Measurements from ENCODE around the gene FAM217A. TPM values are rescaled to one million over a fixed set of nuclear protein-coding genes. Genes with fewer than 3 reads are reported as not detected.
A peak's percentile ranks its signal among the peaks of the same experiment; 100 is the strongest.

Gene FAM217A
- total RNA-seq, 4 donors from 2014 or later, result not detected

GRCh38 chr6:4025681-4026080 is 53.3 kb downstream of the FAM217A start:
- no peaks in the 10 kb centered on the region for H3K9me3 ChIP-seq
- no peak for ATAC-seq
- H3K27ac ChIP-seq, result no peak overlapping the region
- H3K36me3 ChIP-seq, result no peaks in the 10 kb centered on the region
- peaks cover 4 to 85% (median 23%) of the 10 kb centered on the region in 3 donors for H3K4me1 ChIP-seq
- no peaks in the 10 kb centered on the region for H3K27me3 ChIP-seq
- TF ChIP-seq POLR2A (IDR thresholded peaks at IDR 0.05) (no peak), EP300 (IDR thresholded peaks at IDR 0.05) (no peak), POLR2AphosphoS5 (IDR thresholded peaks at IDR 0.05) (no peak)
- TF ChIP-seq, protein P1, sequence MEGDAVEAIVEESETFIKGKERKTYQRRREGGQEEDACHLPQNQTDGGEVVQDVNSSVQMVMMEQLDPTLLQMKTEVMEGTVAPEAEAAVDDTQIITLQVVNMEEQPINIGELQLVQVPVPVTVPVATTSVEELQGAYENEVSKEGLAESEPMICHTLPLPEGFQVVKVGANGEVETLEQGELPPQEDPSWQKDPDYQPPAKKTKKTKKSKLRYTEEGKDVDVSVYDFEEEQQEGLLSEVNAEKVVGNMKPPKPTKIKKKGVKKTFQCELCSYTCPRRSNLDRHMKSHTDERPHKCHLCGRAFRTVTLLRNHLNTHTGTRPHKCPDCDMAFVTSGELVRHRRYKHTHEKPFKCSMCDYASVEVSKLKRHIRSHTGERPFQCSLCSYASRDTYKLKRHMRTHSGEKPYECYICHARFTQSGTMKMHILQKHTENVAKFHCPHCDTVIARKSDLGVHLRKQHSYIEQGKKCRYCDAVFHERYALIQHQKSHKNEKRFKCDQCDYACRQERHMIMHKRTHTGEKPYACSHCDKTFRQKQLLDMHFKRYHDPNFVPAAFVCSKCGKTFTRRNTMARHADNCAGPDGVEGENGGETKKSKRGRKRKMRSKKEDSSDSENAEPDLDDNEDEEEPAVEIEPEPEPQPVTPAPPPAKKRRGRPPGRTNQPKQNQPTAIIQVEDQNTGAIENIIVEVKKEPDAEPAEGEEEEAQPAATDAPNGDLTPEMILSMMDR (IDR thresholded peaks at IDR 0.05), result no peak
- no peak overlapping the region for H3K4me3 ChIP-seq
- whole genome bisulfite sequencing, 2 donors (ENCODE audit: low coverage in 1 of 2), result 100% methylated on average over 1 of the region's 1 CpG

DNA sequence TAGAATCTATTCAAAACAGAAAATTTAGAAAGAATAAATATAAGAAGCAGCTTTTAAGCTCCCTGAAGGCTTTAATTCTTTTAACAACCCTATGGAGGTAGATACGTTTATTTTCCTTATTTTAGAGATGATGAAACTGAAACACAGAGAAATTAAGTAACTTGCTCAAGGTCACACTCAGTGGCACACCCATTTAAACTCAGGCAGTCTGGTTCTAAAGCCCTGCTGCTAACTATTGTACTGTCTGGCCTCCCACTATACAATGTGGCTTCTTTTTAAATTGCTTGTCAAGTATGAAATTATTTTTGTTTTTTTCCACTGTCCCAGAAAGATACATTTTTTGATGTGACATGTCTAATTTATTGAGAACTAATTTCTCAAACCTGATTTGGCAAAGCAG is 55.7 kb downstream of the FAM217A start:
- no peaks in the 10 kb centered on the region for H3K9me3 ChIP-seq
- peak overlapping the region in 1 of 2 donors; percentile 65 for H3K4me3 ChIP-seq
- peak overlapping the region in 2 of 4 donors; percentile 92 to 98 for H3K27ac ChIP-seq
- 0% methylated on average over 1 of the region's 1 CpG for WGBS, 2 donors (ENCODE audit: low coverage in 1 of 2)
- TF ChIP-seq POLR2AphosphoS5 (IDR thresholded peaks at IDR 0.05) (no peak), EP300 (IDR thresholded peaks at IDR 0.05) (no peak), POLR2A (IDR thresholded peaks at IDR 0.05) (no peak)
- TF ChIP-seq, protein P1 (IDR thresholded peaks at IDR 0.05), result no peak
- H3K27me3 ChIP-seq, result no peaks in the 10 kb centered on the region
- no peak for ATAC-seq
- no peaks in the 10 kb centered on the region for H3K36me3 ChIP-seq
- H3K4me1 ChIP-seq, result peaks cover 4 to 82% (median 35%) of the 10 kb centered on the region in 3 donors

DNA sequence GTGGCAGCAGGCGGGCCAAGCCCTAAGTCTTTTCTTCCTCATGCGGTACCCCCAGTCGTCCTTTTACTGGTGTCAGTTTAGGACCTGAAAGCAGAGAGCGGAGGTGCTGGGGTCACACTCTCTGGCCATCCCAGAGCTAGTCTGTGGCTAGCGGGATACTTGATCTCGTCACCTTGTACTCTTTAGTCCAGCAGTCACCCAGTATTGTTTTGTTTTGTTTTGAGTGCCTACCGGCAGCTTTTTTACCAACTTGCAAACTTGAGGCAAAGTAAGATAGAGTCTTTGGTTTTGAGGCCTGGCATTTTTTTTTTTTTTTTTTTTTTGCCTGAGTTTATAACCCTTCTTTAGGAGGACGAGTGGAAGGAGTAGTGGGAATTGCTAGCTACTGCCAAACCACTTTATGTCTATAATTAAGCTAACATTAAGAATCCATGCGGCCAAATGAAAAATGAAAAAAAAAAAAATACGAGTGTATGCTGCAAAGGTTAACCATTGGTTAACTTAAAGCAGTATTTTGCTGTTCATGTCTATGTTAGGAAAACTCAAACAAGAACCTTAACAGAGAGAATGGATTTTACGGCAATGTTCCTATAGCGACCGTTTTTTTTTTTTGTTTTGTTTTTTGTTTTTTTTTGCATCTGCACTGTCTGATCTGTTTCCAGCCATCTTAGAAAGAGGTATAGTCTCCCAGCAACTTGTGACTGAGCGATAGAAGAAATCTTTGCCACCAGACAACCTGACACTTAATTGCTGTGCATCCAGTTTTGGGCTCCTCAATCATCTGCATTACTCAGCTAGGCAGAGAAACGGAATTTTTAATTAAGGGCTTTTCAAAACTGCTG is 56.9 kb downstream of the FAM217A start:
- WGBS, 2 donors (ENCODE audit: low coverage in 1 of 2), result 1 to 6% methylated on average over 9 to 14 of the region's 15 CpGs
- no peaks in the 10 kb centered on the region for H3K36me3 ChIP-seq
- peak overlapping the region; percentile 92 to 99 (median 96) for H3K27ac ChIP-seq
- no peaks in the 10 kb centered on the region for H3K27me3 ChIP-seq
- no peak for ATAC-seq
- H3K4me1 ChIP-seq, result peaks cover 6 to 77% (median 35%) of the 10 kb centered on the region in 3 donors
- no peaks in the 10 kb centered on the region for H3K9me3 ChIP-seq
- no peak for TF ChIP-seq EP300 (IDR thresholded peaks at IDR 0.05)
- TF ChIP-seq, protein P1 (IDR thresholded peaks at IDR 0.05), result no peak
- no peak for TF ChIP-seq POLR2AphosphoS5 (IDR thresholded peaks at IDR 0.05)
- TF ChIP-seq POLR2A (IDR thresholded peaks at IDR 0.05), result no peak
- peak overlapping the region; percentile 65 to 82 for H3K4me3 ChIP-seq

GRCh38 chr6:4021133-4021853 is 57.6 kb downstream of the FAM217A start:
- Histone ChIP-seq H3K27me3 (no peaks in the 10 kb centered on the region), H3K9me3 (no peaks in the 10 kb centered on the region), H3K4me3 (peak overlapping the region; percentile 65 to 82), H3K36me3 (no peaks in the 10 kb centered on the region), H3K4me1 (peaks cover 7 to 77% (median 35%) of the 10 kb centered on the region in 3 donors), H3K27ac (peak overlapping the region; percentile 92 to 99 (median 96))
- WGBS, 2 donors (ENCODE audit: low coverage in 1 of 2), result 0% methylated on average over 3 to 26 of the region's 65 CpGs
- ATAC-seq, result peak; percentile 93
- TF ChIP-seq POLR2A (IDR thresholded peaks at IDR 0.05), result peak; percentile 63 to 66
- peak; percentile 85 for TF ChIP-seq POLR2AphosphoS5 (IDR thresholded peaks at IDR 0.05)
- TF ChIP-seq, protein P1 (IDR thresholded peaks at IDR 0.05), result peak in 3 of 4 experiments; percentile 25 to 56 (median 30)
- TF ChIP-seq EP300 (IDR thresholded peaks at IDR 0.05), result no peak

Data from gastroesophageal sphincter (tissue), 4 donors.